Measurements from ENCODE around the gene MPO.

DNA sequence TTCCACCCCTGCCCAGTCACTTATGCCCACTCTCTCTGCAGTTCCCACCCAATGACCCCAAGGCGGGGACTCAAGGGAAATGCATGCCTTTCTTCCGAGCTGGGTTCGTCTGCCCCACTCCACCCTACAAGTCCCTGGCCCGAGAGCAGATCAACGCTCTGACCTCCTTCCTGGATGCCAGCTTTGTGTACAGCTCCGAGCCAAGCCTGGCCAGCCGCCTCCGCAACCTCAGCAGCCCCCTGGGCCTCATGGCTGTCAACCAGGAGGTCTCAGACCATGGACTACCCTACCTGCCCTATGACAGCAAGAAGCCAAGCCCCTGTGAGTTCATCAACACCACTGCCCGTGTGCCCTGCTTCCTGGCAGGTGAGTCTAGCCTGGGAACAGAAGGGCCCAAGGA is 28.6 kb downstream of the MPO start:
- TF ChIP-seq, protein P1, sequence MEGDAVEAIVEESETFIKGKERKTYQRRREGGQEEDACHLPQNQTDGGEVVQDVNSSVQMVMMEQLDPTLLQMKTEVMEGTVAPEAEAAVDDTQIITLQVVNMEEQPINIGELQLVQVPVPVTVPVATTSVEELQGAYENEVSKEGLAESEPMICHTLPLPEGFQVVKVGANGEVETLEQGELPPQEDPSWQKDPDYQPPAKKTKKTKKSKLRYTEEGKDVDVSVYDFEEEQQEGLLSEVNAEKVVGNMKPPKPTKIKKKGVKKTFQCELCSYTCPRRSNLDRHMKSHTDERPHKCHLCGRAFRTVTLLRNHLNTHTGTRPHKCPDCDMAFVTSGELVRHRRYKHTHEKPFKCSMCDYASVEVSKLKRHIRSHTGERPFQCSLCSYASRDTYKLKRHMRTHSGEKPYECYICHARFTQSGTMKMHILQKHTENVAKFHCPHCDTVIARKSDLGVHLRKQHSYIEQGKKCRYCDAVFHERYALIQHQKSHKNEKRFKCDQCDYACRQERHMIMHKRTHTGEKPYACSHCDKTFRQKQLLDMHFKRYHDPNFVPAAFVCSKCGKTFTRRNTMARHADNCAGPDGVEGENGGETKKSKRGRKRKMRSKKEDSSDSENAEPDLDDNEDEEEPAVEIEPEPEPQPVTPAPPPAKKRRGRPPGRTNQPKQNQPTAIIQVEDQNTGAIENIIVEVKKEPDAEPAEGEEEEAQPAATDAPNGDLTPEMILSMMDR (conservative IDR thresholded peaks at IDR 0.05): no peak
- no peak for TF ChIP-seq ZFX (IDR thresholded peaks at IDR 0.05)

Data from C4-2B (cell line).